OCI-LY7 (cell line): ENCODE measurements around the gene SNF8.

ENCODE experiments used
- EZH2phosphoT487 ChIP-seq: fragments of 200-600 bp; sonication (generic); IDR thresholded peaks from 2 replicates; pipeline ENCODE4 v1.6.1; 2018; ENCODE audit warnings: low read depth, borderline replicate concordance, mild to moderate bottlenecking, mixed run types, antibody characterized with exemption, low read length, moderate library complexity, mixed read lengths
- TF ChIP-seq, protein P1 (sequence below): fragments of 200-600 bp; sonication (generic); conservative IDR thresholded peaks from 2 replicates; pipeline ENCODE4 v1.5.1; 2014; ENCODE audit warnings: mild to moderate bottlenecking, antibody characterized with exemption, low read length, moderate library complexity, mixed read lengths

DNA sequence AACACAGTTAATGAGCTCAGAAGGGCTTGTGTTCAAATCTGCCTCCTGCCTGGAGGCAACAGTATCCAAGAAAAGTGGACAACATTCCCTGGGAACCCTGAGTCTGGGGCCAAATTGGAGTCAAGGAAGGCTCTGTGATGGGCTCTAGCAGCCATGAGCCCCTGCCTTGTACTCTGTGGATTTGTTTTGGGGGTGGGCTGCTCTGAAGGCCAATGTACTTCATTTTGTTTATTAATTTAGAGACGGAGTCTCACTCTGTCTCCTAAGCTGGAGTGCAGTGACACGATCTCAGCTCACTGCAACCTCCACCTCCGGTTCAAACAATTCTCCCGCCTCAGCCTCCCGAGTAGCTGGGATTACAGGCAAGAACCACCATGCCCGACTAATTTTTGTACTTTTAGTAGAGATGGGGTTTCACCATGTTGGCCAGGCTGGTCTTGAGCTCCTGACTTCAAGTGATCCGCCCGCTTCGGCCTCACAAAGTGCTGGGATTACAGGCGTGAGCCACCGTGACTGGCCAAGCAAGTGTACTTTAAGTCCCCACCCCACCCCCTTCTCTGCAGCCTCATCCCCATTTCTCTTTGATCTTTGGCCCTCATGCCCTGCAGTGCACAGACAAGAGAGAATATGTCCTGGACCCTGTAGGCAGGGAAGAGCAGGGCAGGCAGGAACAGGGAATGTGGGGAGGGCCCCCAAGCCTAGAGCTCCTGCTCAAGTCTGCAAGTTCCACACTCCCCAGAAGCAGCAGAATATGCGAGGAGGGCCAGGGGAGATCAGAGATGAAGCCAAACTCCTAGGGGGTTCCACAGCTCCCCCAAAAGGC is 26.4 kb upstream of the SNF8 start:
- TF ChIP-seq, protein P1, sequence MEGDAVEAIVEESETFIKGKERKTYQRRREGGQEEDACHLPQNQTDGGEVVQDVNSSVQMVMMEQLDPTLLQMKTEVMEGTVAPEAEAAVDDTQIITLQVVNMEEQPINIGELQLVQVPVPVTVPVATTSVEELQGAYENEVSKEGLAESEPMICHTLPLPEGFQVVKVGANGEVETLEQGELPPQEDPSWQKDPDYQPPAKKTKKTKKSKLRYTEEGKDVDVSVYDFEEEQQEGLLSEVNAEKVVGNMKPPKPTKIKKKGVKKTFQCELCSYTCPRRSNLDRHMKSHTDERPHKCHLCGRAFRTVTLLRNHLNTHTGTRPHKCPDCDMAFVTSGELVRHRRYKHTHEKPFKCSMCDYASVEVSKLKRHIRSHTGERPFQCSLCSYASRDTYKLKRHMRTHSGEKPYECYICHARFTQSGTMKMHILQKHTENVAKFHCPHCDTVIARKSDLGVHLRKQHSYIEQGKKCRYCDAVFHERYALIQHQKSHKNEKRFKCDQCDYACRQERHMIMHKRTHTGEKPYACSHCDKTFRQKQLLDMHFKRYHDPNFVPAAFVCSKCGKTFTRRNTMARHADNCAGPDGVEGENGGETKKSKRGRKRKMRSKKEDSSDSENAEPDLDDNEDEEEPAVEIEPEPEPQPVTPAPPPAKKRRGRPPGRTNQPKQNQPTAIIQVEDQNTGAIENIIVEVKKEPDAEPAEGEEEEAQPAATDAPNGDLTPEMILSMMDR: no peak
- no peak for TF ChIP-seq EZH2phosphoT487
